Measurements from ENCODE around the gene MGRN1.

The MGRN1 gene

GRCh38 chr16:4624015-4624826, at the start of gene MGRN1:
MGRN1 (plus strand) TSS chr16:4624826; CDS start chr16:4624961, 135 bp downstream.
- DNase-seq (ENCODE audit: low spot score) = peak; percentile 96

GRCh38 chr16:4574919-4575705, 49.5 kb upstream of the MGRN1 start:
- no peak for DNase-seq (ENCODE audit: low spot score)

GRCh38 chr16:4576008-4576407, 48.6 kb upstream of the MGRN1 start:
- DNase-seq (ENCODE audit: low spot score) = no peak

- no peak for DNase-seq (ENCODE audit: low spot score)
Observed at GRCh38 chr16:4578961-4579530, 45.6 kb upstream of the MGRN1 start.

- no peak for DNase-seq (ENCODE audit: low spot score)
Observed at GRCh38 chr16:4580250-4580649, 44.4 kb upstream of the MGRN1 start.

- DNase-seq (ENCODE audit: low spot score) = no peak
Observed at GRCh38 chr16:4583906-4584305, 40.7 kb upstream of the MGRN1 start.

GRCh38 chr16:4586291-4586690, 38.3 kb upstream of the MGRN1 start:
- DNase-seq (ENCODE audit: low spot score) = no peak

GRCh38 chr16:4588386-4588785, 36.2 kb upstream of the MGRN1 start:
- no peak for DNase-seq (ENCODE audit: low spot score)

GRCh38 chr16:4588961-4589360, 35.7 kb upstream of the MGRN1 start:
- no peak for DNase-seq (ENCODE audit: low spot score)

GRCh38 chr16:4591191-4591590, 33.4 kb upstream of the MGRN1 start:
- DNase-seq (ENCODE audit: low spot score) = no peak

- DNase-seq (ENCODE audit: low spot score) = no peak
Observed at GRCh38 chr16:4591706-4592470, 32.7 kb upstream of the MGRN1 start.

GRCh38 chr16:4593086-4593485, 31.5 kb upstream of the MGRN1 start:
- no peak for DNase-seq (ENCODE audit: low spot score)

GRCh38 chr16:4594433-4595410, 29.9 kb upstream of the MGRN1 start:
- DNase-seq (ENCODE audit: low spot score) = no peak

GRCh38 chr16:4597174-4597573, 27.5 kb upstream of the MGRN1 start:
- no peak for DNase-seq (ENCODE audit: low spot score)

- no peak for DNase-seq (ENCODE audit: low spot score)
Observed at GRCh38 chr16:4599037-4599436, 25.6 kb upstream of the MGRN1 start.

- no peak for DNase-seq (ENCODE audit: low spot score)
Observed at GRCh38 chr16:4599545-4599944, 25.1 kb upstream of the MGRN1 start.

- peak; percentile 29 for DNase-seq (ENCODE audit: low spot score)
Observed at GRCh38 chr16:4601036-4601863, 23.4 kb upstream of the MGRN1 start.

- no peak for DNase-seq (ENCODE audit: low spot score)
Observed at GRCh38 chr16:4601864-4602186, 22.8 kb upstream of the MGRN1 start.

- DNase-seq (ENCODE audit: low spot score) = no peak
Observed at GRCh38 chr16:4602331-4602730, 22.3 kb upstream of the MGRN1 start.

- DNase-seq (ENCODE audit: low spot score) = no peak
Observed at GRCh38 chr16:4603624-4604170, 20.9 kb upstream of the MGRN1 start.

All from AG08395 (cell line).